ENCODE data around the gene ITPKB.
A peak's percentile ranks its signal among the peaks of the same experiment; 100 is the strongest.
"Not testable (repeated sequence)": the region's sequence is repeated elsewhere in the genome, so short reads cannot be mapped to it uniquely, and the experiment has no call there.

The ITPKB gene

GRCh38 chr1:226649244-226649643 is 89.8 kb downstream of the ITPKB start:
- DNase-seq, result no peak

- DNase-seq, result no peak
These were observed 90.7 kb downstream of the ITPKB start for GRCh38 chr1:226648421-226648820.

DNA sequence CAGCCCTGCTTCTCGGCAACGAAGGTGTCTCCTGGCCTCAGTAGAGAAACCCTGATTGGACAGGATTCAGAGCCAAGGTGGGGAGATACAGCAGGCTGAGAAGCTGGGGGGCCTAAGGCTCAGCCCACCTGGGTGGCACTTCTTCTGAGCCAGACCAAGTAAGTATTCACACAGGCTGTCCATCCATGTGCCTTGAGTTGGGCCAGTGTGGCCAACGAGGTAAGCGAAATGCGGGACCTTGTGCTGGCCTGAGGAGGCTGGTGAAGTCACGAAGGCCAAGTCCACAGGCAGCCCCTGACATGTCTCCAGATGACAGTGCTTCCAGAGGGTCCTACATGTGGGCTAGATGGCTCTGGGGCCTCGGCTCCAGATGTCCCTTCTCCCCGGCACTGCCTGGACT is 91.4 kb downstream of the ITPKB start:
- DNase-seq, result no peak

DNA sequence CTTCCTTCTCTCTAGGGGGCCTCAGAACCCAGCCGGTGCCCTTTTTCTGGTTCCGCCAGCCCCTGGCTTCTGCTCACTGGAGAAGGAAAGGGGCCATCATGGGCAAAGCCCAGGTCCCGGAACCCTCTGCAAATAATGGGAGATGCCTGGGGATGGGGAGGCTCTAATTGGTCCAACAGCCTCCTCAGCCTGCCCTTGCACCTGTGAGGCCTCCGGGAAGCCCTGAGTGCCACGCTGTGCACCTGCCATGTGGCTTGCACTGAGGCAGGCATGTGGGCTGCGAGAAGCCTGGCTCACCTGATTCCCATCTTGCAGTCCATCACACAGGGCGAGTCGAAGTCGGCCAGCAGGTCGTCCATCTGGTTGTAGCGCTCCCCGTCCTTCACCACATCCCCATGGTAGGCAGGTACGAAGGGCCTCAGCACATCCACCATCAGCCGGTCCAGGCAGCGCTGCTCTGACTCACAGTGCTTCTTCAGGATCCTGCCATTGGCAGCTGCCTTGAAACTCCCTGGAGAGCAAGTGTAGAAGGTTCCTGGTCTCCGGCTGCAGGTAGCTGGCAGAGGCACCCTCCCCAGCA is 92.1 kb downstream of the ITPKB start:
- DNase-seq, result no peak

DNA sequence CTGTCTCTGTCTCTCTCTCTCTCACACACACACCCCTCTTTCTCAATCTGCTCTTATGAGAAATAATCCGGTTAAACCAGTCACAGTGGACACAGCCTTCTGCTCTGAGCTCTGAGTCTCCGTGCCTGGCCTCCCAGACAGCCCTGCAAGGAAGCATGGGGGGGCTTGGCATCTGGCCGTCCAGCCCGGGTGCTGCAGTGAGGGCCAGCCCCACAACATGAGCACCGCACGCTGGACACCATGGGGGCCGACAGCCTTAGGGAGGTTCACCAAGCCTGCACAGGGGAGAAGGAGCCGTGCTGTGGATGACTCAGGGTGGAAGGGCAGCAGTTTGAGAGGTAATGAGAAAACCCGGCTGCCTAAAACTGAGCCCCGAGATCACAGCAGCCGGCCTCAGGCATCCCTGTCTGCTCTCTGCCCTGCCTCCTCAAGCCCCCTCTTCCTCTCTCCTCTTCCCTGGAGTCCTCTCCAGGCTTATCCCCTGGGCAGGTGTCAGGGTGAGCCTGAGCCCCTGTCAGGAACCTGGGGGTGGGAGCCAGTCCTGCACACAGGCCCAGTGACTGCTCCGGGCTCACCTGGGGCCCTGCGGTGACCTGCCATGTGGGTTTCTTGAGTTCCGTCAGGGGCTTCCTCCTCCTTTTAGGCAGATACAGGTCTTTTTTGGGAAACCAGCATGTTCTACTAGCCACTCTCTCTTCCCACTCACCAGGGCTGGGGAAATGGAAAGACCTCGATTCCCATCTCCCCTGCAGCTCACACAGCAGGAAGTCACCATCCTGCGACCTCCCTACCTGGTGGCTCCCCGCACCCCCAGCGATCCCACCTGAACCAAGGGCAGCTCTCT is 92.8 kb downstream of the ITPKB start:
- DNase-seq, result no peak

- no peak for DNase-seq
These were observed 93.7 kb downstream of the ITPKB start for GRCh38 chr1:226645279-226645976.

- peak; percentile 31 for DNase-seq
These were observed 94.4 kb downstream of the ITPKB start for GRCh38 chr1:226644541-226645176.

DNA sequence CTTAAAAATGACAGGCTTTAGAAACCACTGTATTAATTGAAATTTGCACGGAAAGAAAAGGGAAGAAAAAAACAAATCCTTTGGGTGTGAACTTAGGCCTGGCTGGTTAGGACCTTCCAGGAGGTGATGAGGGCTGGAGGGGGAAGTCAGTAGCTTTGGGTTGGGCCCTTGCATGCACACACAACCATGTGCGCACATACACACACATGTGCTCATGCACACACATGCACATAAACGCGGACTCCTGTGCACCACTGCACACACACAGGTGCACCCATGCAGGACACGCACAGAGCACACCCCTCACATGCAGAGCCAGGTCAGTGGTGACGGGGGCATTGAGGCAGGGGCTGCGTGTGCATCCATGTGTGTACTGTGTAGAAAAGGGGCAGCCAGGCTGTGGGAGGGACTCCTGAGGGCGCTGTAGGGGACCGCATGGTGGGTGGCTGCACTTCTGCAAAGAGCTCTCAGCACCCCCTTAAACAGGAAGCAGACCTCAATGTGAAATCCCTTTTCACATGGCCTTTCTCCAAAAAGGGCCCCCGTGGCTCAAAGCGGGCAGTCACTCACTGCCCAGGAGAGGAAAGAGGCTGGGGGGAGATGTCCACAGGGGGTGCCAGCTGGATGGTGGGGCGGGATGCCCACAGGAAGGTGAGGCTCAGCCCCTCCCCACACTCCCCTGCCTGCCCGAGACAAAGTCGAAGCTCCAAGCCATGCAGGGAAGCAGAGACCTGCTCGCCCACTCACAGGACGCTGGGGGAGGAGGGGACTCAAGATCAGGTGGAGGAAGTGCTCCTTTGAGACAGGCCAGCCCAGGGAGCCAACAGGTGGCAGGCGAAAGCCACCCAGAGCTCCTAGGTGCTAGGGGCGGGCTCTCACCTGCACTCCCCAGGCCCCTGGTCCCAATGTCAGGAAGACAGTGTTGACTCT is 95.2 kb downstream of the ITPKB start:
- no peak for DNase-seq

GRCh38 chr1:226643177-226643576 is 95.9 kb downstream of the ITPKB start:
- DNase-seq, result no peak

GRCh38 chr1:226642421-226642820 is 96.7 kb downstream of the ITPKB start:
- no peak for DNase-seq

DNA sequence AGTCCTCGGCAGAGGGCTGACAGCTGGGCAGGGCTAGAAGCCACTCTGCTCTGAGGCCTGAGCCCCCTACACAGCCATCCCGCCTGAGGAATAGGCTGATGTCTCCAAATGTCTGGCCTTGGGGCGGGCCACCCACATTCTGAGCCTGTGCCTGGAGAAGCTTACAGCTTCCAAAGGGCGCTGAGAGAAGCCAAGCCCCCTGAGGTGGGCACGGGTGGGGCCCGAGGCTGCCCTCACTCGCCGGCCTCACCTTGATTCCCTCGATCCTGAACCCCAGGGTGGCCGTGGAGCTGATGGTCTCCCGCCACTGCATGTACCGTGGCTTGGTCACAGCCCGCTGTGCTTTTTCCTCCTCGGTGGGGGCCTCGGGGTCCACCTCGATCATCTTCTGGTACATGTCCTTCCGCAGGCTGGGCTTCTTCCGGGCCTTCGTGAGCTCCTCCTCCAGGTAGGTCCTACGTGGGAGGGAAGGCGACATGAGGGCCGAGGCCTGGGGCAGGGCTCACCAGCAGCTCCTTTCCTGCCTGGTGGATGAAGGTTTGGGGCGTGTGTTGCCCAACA is 97.3 kb downstream of the ITPKB start:
- DNase-seq, result no peak

DNA sequence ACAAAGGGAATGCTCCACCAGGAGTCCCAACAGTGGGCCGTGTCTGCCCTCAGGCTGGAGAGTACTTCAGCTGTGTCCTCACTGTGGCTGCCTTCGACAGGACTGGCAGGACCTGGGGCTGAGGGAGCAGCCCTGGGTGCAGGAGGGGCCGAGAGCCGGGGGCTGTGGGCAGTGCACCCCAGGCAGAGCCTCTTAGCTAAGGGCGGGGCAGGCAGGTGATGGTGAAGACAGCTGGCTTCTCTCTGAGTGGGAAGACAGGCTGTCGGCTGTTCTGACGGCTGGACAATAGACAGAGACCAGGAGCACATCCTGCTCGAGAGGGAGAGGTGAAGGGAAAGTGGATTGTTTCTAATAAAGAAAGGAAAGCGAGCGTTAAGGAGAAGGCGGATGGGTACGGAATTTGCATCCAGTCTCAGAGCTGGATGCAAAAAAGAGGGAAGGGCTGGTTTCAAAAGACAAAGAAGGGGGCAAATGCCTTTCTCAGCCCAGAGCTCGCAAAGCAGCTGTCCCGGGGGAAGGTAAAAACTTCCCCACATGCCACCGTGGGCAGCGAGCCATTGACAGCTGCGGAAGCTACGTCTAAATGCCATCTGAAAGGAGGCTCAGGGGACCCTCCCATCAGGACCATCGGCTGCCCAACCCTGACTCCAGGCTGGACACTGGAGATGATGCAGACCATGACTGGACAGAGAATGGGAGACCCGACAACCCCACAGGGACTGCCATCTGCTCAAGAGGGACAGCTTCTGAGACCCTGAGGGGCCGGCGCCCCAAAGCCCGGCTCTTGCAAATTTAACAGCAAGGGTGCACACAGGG is 98.6 kb downstream of the ITPKB start:
- no peak for DNase-seq

GRCh38 chr1:226639631-226640061 is 99.4 kb downstream of the ITPKB start:
- DNase-seq, result no peak

DNA sequence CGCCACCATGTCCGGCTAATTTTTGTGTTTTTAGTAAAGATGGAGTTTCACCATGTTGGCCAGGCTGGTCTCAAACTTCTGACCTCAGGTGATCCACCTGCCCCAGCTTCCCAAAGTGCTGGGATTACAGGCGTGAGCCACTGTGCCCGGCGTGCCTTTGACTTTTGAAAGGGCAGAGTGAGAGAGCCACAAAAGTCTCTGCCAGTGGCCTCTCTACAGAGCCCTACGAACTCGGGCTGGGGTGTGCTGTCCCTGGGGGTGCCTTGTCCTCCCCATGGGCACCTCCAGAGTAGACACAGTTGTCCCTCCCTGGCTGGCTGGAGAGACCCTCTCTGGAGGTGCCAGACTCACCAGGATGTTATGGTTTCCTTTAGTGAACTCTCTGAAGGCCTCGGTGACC is 99.9 kb downstream of the ITPKB start:
- not testable (repeated sequence) for DNase-seq

DNA sequence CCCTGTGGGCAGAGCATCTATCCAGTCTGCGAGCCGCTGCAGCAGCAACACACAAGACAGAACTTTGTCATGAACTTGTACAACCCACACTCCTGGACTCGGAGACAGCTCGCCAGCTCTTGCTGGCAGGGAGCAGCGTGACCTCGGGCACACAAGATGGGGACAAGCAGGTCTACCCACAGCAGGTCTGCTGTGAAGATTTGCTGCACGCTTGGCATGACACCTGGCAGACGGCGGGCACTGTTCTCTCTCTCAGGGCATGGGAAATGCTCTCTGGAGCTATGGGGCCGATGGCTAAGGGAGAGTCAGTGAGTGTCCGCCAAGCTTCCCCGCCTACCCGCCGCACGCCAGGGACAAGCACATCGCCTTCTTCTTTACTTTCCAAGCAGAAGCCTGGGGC is 100.5 kb downstream of the ITPKB start:
- no peak for DNase-seq

DNA sequence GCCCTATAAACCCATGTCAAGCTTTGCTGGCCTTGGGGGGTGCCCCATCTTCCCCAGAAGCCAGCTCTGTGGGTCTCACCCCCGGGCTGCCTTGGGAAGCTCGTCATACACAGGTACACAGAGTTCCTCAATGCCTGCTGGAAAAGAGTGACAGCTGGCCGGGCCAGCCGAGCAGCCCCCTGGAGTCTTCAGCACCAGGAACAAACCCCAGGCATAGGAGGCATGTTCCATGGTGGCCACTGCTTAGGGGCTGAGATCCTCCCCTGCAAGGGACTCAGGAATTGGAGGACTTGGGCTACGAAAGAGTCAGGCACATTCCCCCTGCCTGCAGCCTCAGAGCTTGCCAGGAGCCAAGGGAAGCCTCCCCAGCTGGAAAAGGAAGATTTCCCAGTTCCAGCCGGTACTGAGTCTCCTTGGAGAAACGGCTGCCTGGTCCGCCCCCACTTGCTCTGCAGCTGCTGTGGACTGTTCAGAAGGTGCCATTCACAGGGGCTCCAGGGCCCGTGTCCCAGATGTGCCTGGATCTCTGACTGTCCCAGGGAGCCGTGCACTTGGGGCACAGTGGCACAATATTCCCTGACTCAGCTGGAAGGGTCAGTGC is 101.0 kb downstream of the ITPKB start:
- DNase-seq, result no peak

- peak; percentile 42 for DNase-seq
These were observed 101.7 kb downstream of the ITPKB start for GRCh38 chr1:226637147-226637935.

DNA sequence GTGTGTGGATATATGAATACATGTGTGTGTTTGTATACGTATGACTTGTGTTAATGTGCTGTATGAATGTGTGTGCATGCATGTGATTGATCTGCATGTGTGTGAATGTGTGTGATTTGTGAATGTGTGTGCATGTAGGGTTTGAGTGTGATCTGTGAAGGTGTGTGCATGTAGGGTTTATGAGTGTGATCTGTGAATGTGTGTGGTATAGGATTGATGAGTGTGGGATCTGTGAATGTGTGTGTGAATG is 102.3 kb downstream of the ITPKB start:
- no peak for DNase-seq

- DNase-seq, result no peak
These were observed 103.6 kb downstream of the ITPKB start for GRCh38 chr1:226635456-226635941.
